ENCODE measurements around the gene MBNL1.

Gene MBNL1

DNA sequence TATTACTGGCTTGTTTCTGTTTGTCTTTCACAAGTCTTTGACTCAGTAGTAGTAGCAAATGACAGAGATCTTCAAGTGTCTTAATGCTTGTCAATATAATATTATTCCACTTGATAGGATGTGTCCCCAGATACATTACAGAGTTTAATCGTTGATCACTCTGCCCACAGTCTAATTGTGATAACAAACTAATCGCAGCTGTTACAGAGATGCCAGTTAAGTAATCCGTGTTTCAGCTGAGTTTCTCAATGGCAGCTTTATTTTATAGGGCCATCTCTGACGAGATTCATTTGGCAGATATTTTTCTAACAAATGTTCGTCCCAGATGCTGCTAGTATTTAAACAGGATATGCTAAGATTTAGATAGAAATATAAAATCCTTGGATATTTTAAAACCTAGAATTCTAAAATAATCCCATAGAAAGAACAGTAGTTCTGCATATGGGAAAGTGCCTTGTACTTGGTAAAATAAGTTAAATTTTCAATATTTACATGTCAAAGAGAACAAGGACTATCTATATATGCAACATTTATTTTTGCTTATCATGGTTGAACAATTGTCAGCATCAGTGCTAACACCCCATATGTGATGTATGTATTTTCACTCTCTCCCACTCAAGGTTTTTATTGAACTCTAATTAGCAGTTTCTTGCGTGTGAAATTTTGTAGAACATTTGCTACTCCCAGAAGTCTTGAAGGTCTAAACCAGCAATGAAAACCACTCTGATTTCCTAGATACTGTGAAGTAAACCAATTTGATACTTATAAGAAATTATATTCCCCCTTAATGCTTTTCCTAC, 185.5 kb downstream of the MBNL1 start:
- DNase-seq = no peak

DNA sequence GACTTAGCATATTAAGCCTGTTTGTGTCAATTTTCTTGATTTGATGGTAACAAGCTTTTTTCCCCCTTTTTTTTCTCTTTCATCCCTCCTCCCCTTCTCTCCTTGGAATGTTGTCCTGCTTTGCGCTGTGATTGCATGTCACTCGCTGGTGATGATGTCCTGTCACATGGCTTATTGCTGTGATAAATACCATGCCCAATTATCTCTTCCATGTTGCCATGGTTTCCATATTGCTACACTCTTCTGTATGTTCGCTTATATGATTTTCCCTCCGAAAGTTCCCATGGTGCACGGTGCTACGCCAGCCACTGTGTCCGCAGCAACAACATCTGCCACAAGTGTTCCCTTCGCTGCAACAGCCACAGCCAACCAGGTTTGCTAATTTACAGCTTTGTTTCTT, 187.3 kb downstream of the MBNL1 start:
- no peak for DNase-seq

DNA sequence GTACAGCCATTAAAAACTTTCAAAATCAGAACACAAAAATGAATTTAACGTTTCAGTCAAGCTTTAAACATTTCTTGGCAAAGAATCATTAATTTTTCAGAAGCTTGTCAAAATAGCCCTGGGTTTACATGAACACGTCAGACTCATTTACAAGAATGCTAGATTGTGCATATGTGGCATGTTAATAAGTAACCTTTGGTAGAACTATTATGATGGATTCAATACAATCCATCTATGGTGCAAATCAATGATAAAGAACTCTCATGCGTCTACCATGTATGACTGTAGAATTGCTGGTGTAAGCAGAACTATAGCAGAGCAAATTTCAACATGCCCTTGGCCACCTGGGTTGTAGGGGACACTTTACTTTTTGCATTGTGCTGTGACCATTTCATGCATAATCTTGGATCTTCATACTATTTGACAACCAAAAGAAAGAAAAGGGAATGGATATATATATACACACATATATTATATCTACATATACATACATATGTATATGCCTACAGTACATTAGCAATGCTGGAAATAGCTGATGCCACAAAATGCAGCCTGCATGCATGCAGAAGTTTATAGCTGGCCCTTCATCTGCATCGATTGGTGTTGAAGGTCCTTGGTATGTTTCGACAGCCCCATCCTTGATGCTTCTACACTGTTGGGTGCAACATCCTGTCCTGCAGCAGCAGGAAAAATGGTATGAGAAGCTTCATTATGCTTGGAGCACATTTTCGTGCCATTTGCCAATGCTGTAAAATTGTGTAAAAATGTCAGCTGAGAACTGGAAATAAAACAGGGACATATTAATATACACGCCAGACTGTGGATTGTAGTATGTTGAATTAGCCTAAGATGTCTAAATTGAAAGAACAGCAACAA, 189.0 kb downstream of the MBNL1 start:
- DNase-seq = no peak

- no peak for DNase-seq
Observed at GRCh38 chr3:152458376-152459117, 189.8 kb downstream of the MBNL1 start.

- DNase-seq = no peak
Observed at GRCh38 chr3:152459118-152459515, 190.4 kb downstream of the MBNL1 start.

- no peak for DNase-seq
Observed at GRCh38 chr3:152459572-152459971, 190.8 kb downstream of the MBNL1 start.

- no peak for DNase-seq
Observed at GRCh38 chr3:152460936-152461335, 192.2 kb downstream of the MBNL1 start.

GRCh38 chr3:152461460-152461859, 192.7 kb downstream of the MBNL1 start:
- no peak for DNase-seq

GRCh38 chr3:152466784-152467183, 198.1 kb downstream of the MBNL1 start:
- DNase-seq = peak in 3 of 6 experiments; percentile 9 to 56 (median 30)

DNA sequence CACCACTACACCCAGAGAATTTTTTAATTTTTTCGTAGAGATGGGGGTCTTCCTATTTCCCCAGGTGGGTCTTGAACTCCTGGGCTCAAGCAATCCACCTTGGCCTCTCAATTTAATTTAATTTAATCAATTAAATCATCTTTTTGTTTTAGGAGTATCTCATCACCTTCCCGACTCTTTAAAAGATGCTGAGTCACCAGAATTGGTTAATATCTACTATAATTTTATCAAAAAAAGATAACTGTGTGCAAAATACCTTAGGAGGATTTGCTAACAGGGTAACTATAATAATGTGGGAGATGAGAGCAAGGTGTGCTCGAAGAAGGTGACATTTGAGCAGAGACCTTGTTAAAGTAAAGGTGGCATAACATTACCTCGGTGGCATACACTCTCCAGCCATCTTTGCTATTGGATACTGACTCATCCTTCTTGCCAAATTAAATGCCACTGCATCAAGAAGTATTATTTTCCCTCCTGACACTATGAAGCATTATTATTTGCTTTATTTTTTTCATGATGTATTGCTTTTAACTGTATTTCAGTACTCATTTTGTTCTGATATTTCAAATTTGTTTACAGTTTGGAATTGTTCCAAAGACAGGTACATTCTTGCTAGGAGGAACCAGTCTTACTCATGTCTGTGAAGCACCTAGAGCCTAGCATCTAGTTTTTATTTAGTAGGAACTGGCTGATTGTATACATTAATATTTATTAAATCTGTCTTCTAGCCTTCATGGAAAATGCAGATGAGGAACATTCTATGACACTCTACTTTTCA, 200.7 kb downstream of the MBNL1 start:
- no peak for DNase-seq

DNA sequence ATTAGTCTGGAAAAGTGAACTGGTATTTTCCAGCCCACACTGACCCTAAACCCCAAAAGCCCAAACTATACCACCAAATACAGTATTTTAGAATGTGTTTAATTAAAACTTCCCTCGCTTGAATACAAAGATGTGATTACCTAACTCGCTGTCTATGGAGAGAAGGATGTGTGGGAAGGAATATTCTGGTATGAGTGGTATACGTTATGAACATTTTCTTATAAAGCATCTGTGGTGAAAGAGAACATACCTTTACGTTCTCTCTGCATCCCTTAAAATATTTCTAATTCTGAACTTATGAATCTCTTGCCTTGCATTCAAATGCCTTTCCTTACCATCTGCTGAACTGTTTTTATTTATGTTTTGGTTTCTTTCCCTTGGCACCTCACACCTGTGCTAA, 201.4 kb downstream of the MBNL1 start:
- no peak for DNase-seq

DNA sequence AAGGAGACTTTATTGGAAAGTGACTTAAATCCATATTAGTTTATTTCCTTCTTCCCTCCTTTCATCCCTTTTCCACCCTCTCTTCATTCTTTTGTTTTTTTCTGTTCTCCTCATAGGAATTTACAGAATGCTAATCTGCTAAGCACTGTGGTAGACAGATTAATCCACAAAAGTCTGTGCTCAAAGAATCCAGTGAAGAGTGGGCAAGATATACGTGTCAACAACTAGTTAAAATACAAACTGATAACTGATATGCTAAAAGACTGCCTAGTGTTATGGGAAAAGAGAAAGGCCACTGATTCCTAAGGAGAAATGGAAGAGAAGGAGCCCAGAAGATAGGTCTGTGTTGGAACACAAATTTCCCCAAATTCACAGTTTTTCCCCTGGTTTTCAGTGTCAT, 202.2 kb downstream of the MBNL1 start:
- no peak for DNase-seq

DNA sequence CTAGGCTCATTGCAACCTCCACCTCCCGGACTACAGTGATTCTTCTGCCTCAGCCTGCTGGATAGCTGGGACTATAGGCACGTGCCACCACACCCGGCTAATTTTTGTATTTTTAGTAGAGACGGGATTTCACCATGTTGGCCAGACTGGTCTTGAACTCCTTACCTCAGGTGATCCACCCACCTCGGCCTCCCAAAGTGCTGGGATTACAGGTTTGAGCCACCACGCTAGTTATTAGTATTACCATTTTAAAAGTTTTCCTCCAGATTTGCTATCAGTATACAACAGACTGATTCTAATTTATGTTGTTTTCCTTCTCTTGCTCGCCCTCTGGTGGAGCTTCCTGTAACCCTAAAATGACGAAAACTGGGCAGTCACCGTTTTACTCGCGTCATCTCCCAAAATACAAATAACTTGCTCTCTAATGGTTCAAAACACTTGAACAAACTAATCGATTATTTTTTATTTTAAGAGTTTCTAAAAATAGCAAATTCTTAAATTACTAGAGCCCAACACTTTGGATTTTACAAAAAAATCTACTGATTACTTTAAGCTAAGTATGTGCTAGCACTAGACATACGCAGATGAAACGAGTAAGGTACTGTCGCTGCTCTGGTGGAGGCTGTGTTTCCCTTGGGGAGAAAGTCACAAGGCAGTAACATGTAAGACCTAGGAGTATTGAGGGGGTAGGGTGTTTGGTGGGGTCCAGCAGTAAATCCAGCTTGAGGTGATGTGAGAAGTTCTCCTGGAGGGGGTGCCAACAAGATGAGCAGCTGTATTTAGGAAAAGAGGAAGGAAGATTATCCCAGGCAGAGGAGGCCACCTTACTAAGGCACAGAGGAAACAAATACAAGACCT, 203.3 kb downstream of the MBNL1 start:
- DNase-seq = peak; percentile 27 to 78 (median 63)

- DNase-seq = no peak
Observed at GRCh38 chr3:152472672-152472954, 203.9 kb downstream of the MBNL1 start.

GRCh38 chr3:152474585-152474984, 205.9 kb downstream of the MBNL1 start:
- no peak for DNase-seq

DNA sequence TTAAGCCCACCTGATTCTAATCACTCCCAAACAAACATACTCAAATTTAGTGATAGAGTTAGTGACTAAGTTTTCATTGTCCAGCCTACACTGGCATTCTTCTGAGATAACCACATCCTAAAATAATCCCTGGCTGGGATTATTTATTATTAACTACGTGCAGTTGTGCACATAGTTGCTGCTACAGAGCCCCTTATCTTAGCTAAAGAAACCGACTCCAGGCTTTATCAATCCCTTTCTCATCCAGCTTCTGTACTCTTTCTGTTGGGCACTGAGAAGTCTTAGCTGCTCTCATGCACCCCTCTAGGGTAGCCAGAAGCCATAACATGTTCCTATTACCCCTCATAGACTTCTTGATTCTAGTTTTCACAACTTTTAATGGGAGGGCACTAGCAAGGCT, 208.7 kb downstream of the MBNL1 start:
- no peak for DNase-seq

DNA sequence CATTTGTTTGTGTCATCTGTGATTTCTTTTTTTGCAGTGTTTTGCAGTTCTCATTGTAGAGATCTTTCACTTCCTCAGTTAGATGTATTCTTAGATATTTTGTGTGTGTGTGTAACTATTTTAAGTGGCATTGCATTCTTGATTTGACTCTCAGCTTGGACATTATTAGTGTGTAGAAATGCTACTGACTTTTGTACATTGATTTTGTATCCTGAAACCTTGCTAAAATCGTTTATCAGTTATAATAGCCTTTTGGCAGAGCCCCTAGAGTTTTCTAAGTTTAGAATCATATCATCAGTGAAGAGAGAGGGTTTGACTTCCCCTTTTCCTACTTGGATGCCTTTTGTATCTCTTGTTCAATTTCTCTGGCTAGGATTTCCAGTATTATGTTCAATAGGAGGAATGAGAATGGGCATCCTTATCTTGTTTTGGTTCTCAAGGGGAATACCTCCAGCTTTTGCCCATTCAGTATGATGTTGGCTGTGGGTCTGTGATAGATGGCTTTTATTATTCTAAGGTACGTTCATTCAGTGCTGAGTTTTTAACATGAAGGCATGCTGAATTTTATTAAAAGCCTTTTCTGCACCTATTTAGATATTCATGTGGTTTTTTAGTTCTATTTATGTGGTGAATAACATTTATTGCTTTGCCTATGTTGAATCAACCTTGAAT, 211.7 kb downstream of the MBNL1 start:
- no peak for DNase-seq

- no peak for DNase-seq
Observed at GRCh38 chr3:152486364-152486763, 217.6 kb downstream of the MBNL1 start.

GRCh38 chr3:152488449-152488848, 219.7 kb downstream of the MBNL1 start:
- DNase-seq = no peak

DNA sequence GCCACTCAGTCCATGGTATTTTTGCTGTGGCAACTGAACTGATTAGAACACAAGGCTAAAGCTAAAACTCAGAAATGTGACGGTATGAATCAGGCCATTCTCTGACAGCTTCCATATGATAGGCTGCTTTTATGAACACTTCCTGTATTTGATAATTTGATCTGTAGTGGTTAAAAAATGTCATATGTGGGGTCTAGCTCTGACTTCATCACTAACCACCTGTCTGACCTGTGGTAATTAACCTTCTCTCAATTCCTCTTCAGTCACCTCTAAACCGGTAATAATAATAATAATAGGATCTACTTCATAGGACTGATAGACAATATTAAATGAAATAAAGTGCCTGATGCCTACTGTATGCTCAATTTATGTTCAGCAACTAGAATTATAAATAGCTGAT, 223.2 kb downstream of the MBNL1 start:
- no peak for DNase-seq

- no peak for DNase-seq
Observed at GRCh38 chr3:152496286-152496685, 227.6 kb downstream of the MBNL1 start.

Data from stimulated activated naive CD4-positive, alpha-beta T cell (primary cell).